Transverse colon (tissue), 4 donors: Measurements from ENCODE around the gene POLR3K. TPM values are rescaled to one million over a fixed set of nuclear protein-coding genes. Genes with fewer than 3 reads are reported as not detected.

ENCODE experiments used
- DNase-seq: peaks from one replicate; pipeline ENCODE4 v3.0.0-alpha.2; 2019
- H3K27ac ChIP-seq, 4 donors: fragments of 200-600 bp; sonication (generic); 2 replicates each; pipeline ENCODE4 v1.5.1; 2016 to 2018; ENCODE audit warnings: inconsistent platforms in 4 of 4
- H3K27me3 ChIP-seq: fragments of 200-600 bp; sonication (generic); 2 replicates; pipeline ENCODE4 v1.5.1; 2017; ENCODE audit warnings: inconsistent platforms
- H3K36me3 ChIP-seq, 4 donors: fragments of 200-600 bp; sonication (generic); 2 replicates each; pipeline ENCODE4 v1.5.1; 2017 to 2019; ENCODE audit warnings: inconsistent platforms in 4 of 4
- H3K4me1 ChIP-seq, 4 donors: fragments of 200-600 bp; sonication (generic); 2 replicates each; pipeline ENCODE4 v1.5.1; 2017 to 2020; ENCODE audit warnings: inconsistent platforms in 4 of 4
- H3K4me3 ChIP-seq, 4 donors: fragments of 200-600 bp; sonication (generic); 1 replicate in 1 of 4; 2 replicates in 3 of 4; pipeline versions ENCODE4 v1.5.1 to v1.6.1; 2017 to 2019; ENCODE audit warnings: inconsistent platforms in 4 of 4
- H3K9me3 ChIP-seq, 2 donors: fragments of 200-600 bp; sonication (generic); 2 replicates each; pipeline ENCODE4 v1.5.1; 2017 to 2019; ENCODE audit warnings: inconsistent platforms in 2 of 2
- EP300 ChIP-seq: sonication (generic); formaldehyde crosslinking; IDR thresholded peaks from one replicate; pipeline ENCODE4 v1.6.1; 2017; ENCODE audit warnings: antibody characterized with exemption, low read depth
- POLR2A ChIP-seq: fragments of 450-650 bp; IDR thresholded peaks from one replicate; pipeline ENCODE4 v1.6.1; 2016; ENCODE audit warnings: antibody characterized with exemption, mild to moderate bottlenecking, moderate library complexity
- POLR2AphosphoS5 ChIP-seq, 3 donors: sonication (generic); formaldehyde crosslinking; IDR thresholded peaks; one replicate each; pipeline ENCODE4 v1.6.1; 2016; ENCODE audit warnings: antibody characterized with exemption in 3 of 3
- WGBS, 2 donors: methylation state at CpG; one replicate each; pipeline ENCODE4 v1.1.5; 2018; ENCODE audit warnings: low coverage in 1 of 2; 5-methylcytosine and 5-hydroxymethylcytosine counted together
- in situ Hi-C, 4 donors: fragments of 200-750 bp; cut with MboI; loops; one replicate each; pipeline versions ENCODE4 v1.15.0 to v1.15.1; 2017; ENCODE audit warnings: low sequenced_read_pairs in 3 of 4, low pct_ligation_motif_present in 1 of 4, low pct_unique_long_range_greater_than_20kb in 1 of 4
- intact Hi-C: fragments of 100-400 bp; cut with DNase I; formaldehyde crosslinking; loops from one replicate; pipeline ENCODE4 v1.15.1; 2023; ENCODE audit warnings: low total_unique reads
- total RNA-seq, 4 donors: library from RNA; depleted of rRNA; stranded (reverse); fragments of >200 nt; gene quantifications; one replicate each; pipeline ENCODE4 v1.1.0, GENCODE V29; 2016
- TF ChIP-seq, protein P1 (sequence below), 5 experiments: fragments of 200-600 bp in 3 of 5; fragments of 450-650 bp in 2 of 5; sonication (generic) in 3 of 5; IDR thresholded peaks; 1 replicate in 2 of 5; 2 replicates in 3 of 5; pipeline ENCODE4 v1.5.1; 2016 to 2017; ENCODE audit warnings: antibody characterized with exemption in 5 of 5, inconsistent platforms in 3 of 5, mild to moderate bottlenecking in 2 of 5, moderate library complexity in 1 of 5

Gene POLR3K
- total RNA-seq, 4 donors from 2014 or later: 4.6 to 12.7 (median 5.2) TPM; not detected in 1

- 84% methylated on average over 9 of the region's 9 CpGs; no CpG with 5 or more reads in 1 of the 2 donors for WGBS, 2 donors
- DNase-seq: no peak
- TF ChIP-seq, protein P1, sequence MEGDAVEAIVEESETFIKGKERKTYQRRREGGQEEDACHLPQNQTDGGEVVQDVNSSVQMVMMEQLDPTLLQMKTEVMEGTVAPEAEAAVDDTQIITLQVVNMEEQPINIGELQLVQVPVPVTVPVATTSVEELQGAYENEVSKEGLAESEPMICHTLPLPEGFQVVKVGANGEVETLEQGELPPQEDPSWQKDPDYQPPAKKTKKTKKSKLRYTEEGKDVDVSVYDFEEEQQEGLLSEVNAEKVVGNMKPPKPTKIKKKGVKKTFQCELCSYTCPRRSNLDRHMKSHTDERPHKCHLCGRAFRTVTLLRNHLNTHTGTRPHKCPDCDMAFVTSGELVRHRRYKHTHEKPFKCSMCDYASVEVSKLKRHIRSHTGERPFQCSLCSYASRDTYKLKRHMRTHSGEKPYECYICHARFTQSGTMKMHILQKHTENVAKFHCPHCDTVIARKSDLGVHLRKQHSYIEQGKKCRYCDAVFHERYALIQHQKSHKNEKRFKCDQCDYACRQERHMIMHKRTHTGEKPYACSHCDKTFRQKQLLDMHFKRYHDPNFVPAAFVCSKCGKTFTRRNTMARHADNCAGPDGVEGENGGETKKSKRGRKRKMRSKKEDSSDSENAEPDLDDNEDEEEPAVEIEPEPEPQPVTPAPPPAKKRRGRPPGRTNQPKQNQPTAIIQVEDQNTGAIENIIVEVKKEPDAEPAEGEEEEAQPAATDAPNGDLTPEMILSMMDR (IDR thresholded peaks at IDR 0.05): no peak
- TF ChIP-seq EP300 (no peak), POLR2A (no peak), POLR2AphosphoS5 (IDR thresholded peaks at IDR 0.05) (no peak)
- Histone ChIP-seq H3K4me3 (no peak overlapping the region), H3K9me3 (no peaks in the 10 kb centered on the region), H3K36me3 (peaks cover 0 to 7% (median 2%) of the 10 kb centered on the region in 4 donors), H3K27ac (no peak overlapping the region), H3K27me3 (no peaks in the 10 kb centered on the region), H3K4me1 (no peaks in the 10 kb centered on the region)
- in situ Hi-C loops (no loop called here), intact Hi-C loops (no loop called here)
Observed at GRCh38 chr16:91484-91883, 38.1 kb upstream of the POLR3K start.

- in situ Hi-C loops (no loop called here), intact Hi-C loops (no loop called here)
- Histone ChIP-seq H3K9me3 (no peaks in the 10 kb centered on the region), H3K4me1 (peaks cover 3 to 13% (median 8%) of the 10 kb centered on the region in 4 donors), H3K27me3 (no peaks in the 10 kb centered on the region), H3K27ac (no peak overlapping the region), H3K36me3 (peaks cover 0 to 9% (median 3%) of the 10 kb centered on the region in 4 donors), H3K4me3 (no peak overlapping the region)
- TF ChIP-seq, protein P1 (IDR thresholded peaks at IDR 0.05): no peak
- TF ChIP-seq EP300 (no peak), POLR2AphosphoS5 (IDR thresholded peaks at IDR 0.05) (no peak)
- DNase-seq: no peak
- WGBS, 2 donors: 87% methylated on average over 19 of the region's 30 CpGs; no CpG with 5 or more reads in 1 of the 2 donors
Observed at GRCh38 chr16:89391-90302, 36.2 kb upstream of the POLR3K start.

GRCh38 chr16:88613-89012 is 35.2 kb upstream of the POLR3K start:
- Histone ChIP-seq H3K4me3 (no peak overlapping the region), H3K36me3 (peaks cover 0 to 9% (median 3%) of the 10 kb centered on the region in 4 donors), H3K27ac (no peak overlapping the region), H3K4me1 (peaks cover 8 to 21% (median 16%) of the 10 kb centered on the region in 4 donors), H3K27me3 (no peaks in the 10 kb centered on the region), H3K9me3 (no peaks in the 10 kb centered on the region)
- in situ Hi-C loops (no loop called here), intact Hi-C loops (no loop called here)
- 96% methylated on average over 14 of the region's 14 CpGs; no CpG with 5 or more reads in 1 of the 2 donors for WGBS, 2 donors
- TF ChIP-seq, protein P1 (IDR thresholded peaks at IDR 0.05): no peak
- TF ChIP-seq POLR2A (no peak), POLR2AphosphoS5 (IDR thresholded peaks at IDR 0.05) (no peak), EP300 (no peak)
- no peak for DNase-seq

GRCh38 chr16:86483-86952 is 33.1 kb upstream of the POLR3K start:
- H3K36me3 ChIP-seq: peaks cover 0 to 9% (median 3%) of the 10 kb centered on the region in 4 donors
- no peak overlapping the region for H3K4me3 ChIP-seq
- no peaks in the 10 kb centered on the region for H3K27me3 ChIP-seq
- H3K4me1 ChIP-seq: peaks cover 8 to 21% (median 16%) of the 10 kb centered on the region in 4 donors
- TF ChIP-seq POLR2A (no peak), EP300 (no peak), POLR2AphosphoS5 (IDR thresholded peaks at IDR 0.05) (no peak)
- TF ChIP-seq, protein P1 (IDR thresholded peaks at IDR 0.05): no peak
- H3K9me3 ChIP-seq: no peaks in the 10 kb centered on the region
- intact Hi-C loops: no loop called here
- H3K27ac ChIP-seq: no peak overlapping the region
- in situ Hi-C loops: no loop called here
- 90 to 100% methylated on average over 4 to 23 of the region's 23 CpGs for WGBS, 2 donors
- no peak for DNase-seq
